SH-SY5Y (cell line): ENCODE results near the gene PLRG1.

Experiments used
- GATA2 ChIP-seq: IDR thresholded peaks from 2 replicates; pipeline ENCODE4 v1.6.1; 2011; ENCODE audit warnings: mild to moderate bottlenecking, low read depth, low read length
- GATA3 ChIP-seq: IDR thresholded peaks from 2 replicates; pipeline ENCODE4 v1.6.1; 2011; ENCODE audit warnings: low read depth, mild to moderate bottlenecking, low read length, moderate library complexity

DNA sequence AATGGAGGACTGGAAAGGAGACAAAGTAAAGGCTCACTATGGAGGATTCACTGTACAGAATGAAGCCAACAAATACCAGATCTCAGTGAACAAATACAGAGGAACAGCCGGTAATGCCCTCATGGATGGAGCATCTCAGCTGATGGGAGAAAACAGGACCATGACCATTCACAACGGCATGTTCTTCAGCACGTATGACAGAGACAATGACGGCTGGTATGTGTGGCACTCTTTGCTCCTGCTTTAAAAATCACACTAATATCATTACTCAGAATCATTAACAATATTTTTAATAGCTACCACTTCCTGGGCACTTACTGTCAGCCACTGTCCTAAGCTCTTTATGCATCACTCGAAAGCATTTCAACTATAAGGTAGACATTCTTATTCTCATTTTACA lies 19.4 kb upstream of the PLRG1 start:
- TF ChIP-seq GATA3 (no peak), GATA2 (no peak)
